Activated CD8-positive, alpha-beta T cell treated with anti-CD3 and anti-CD28 coated beads, Interleukin-2, amount 10 ng/mL, durations not matched to agents 7 days and 5 days (primary cell): ENCODE data around the gene TNPO2. TPM values are rescaled to one million over a fixed set of nuclear protein-coding genes. Genes with fewer than 3 reads are reported as not detected.

Experiments
- ATAC-seq: fragments of 150-1000 bp; cut with Tn5 transposase; one replicate; pipeline ENCODE4 v1.10.0; 2021; ENCODE audit warnings: moderate library complexity
- CTCF ChIA-PET: fragments of 350-600 bp; sonication (Branson Sonifier 250); formaldehyde crosslinking; loops from one replicate; lab custom pipeline; 2021; ENCODE audit warnings: antibody characterized with exemption; lab: Charles Lee
- POLR2A ChIA-PET: fragments of 350-600 bp; sonication (Branson Sonifier 250); formaldehyde crosslinking; loops from one replicate; lab custom pipeline; 2021; ENCODE audit warnings: antibody characterized with exemption; lab: Charles Lee
- DNase-seq: peaks from one replicate; pipeline ENCODE4 v3.0.0-alpha.2; 2020
- H3K27ac Mint-ChIP-seq: one replicate; pipeline ENCODE4 v1.8.0; 2021; ENCODE audit warnings: mild to moderate bottlenecking, mixed read lengths
- H3K27me3 Mint-ChIP-seq: one replicate; pipeline ENCODE4 v1.8.0; 2021; ENCODE audit warnings: low read depth, mixed read lengths
- H3K36me3 Mint-ChIP-seq: one replicate; pipeline ENCODE4 v1.8.0; 2021; ENCODE audit warnings: low read depth, mixed read lengths
- H3K4me1 Mint-ChIP-seq: one replicate; pipeline ENCODE4 v1.8.0; 2021; ENCODE audit warnings: low read depth, mixed read lengths
- H3K4me3 Mint-ChIP-seq: one replicate; pipeline ENCODE4 v1.8.0; 2021; ENCODE audit warnings: mild to moderate bottlenecking, mixed read lengths
- H3K9me3 Mint-ChIP-seq: one replicate; pipeline ENCODE4 v1.8.0; 2022; ENCODE audit warnings: mixed read lengths; ENCODE audit not compliant: insufficient read depth
- total RNA-seq, 2 experiments: library from RNA; stranded (reverse); gene quantifications; one replicate each; pipeline ENCODE4 v1.2.3, GENCODE V29; 2021

TNPO2 gene
- 10 to 100 TPM; 84.3 to 93.1 TPM for total RNA-seq

- ChIA-PET POLR2A (interaction anchor here (0.8 to 5.6 kb wide), 6 partner anchors 11 to 190 kb away, joined by 3 to 109 read pairs (median 4); partner anchors contain the start of genes DHPS, FBXW9, GET3 and TRIR), CTCF (interaction anchor here (0.7 to 9.2 kb wide), 12 partner anchors 10 to 926 kb away, joined by 3 to 85 read pairs (median 4); partner anchors contain the start of gene TRIR)
- Mint-ChIP-seq H3K4me3 (peak within 1 kb of the TSS; percentile 85), H3K27ac (peak within 1 kb of the TSS; percentile 86), H3K4me1 (peaks cover 25% of the 10 kb centered on the region), H3K36me3 (peaks cover 42% of the 10 kb centered on the region), H3K27me3 (no peaks in the 10 kb centered on the region), H3K9me3 (no peaks in the 10 kb centered on the region)
- ATAC-seq (peak; percentile 41), DNase-seq (peak; percentile 84)
Observed at GRCh38 chr19:12723641-12724426, at the start of gene TNPO2. TNPO2 (minus strand) TSS chr19:12723932; CDS start chr19:12720977, 2,955 bp downstream.

DNA sequence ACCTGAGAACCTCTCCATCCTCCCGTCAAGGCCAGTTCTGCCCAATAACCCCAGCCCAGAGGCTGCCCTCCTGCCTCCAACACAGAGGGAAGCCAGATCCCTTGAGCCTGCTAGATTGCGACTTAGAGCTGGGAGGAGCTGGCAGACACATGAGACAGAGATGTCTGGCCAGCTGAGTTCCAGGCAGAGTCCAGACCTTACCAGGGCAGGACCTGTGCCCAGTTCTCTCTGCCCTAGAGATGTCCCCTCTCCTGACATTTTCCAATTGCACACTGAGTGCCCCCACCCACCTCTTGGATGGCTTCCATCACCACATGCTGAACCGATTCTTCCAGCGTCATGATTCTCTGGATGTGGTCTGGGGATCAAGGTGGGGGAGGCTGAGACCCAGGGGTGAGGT lies 48.6 kb upstream of the TNPO2 start:
- ChIA-PET POLR2A (interaction anchor here (15.2 kb wide), 1 partner anchor 22 kb away, joined by 380 read pairs; the partner anchor contains the start of gene JUNB), CTCF (interaction anchor here (1.5 to 8.5 kb wide), 5 partner anchors 8 to 75 kb away, joined by 6 to 390 read pairs (median 9); partner anchors contain the start of gene JUNB)
- no peak for DNase-seq
- ATAC-seq: no peak
- no peaks in the 10 kb centered on the region for H3K9me3 Mint-ChIP-seq
- no peaks in the 10 kb centered on the region for H3K36me3 Mint-ChIP-seq
- no peak overlapping the region for H3K27ac Mint-ChIP-seq
- H3K4me3 Mint-ChIP-seq: no peak overlapping the region
- H3K27me3 Mint-ChIP-seq: no peaks in the 10 kb centered on the region
- H3K4me1 Mint-ChIP-seq: peaks cover 27% of the 10 kb centered on the region

- POLR2A ChIA-PET: interaction anchor here (15.2 kb wide), 1 partner anchor 23 kb away, joined by 380 read pairs; the partner anchor contains the start of gene JUNB
- DNase-seq (no peak), ATAC-seq (no peak)
- CTCF ChIA-PET: interaction anchor here (1.9 to 3.7 kb wide), 2 partner anchors 10 to 13 kb away, joined by 9 to 19 read pairs; no protein-coding TSS in a partner anchor
- no peaks in the 10 kb centered on the region for H3K27me3 Mint-ChIP-seq
- H3K4me1 Mint-ChIP-seq: peaks cover 24% of the 10 kb centered on the region
- no peak overlapping the region for H3K4me3 Mint-ChIP-seq
- H3K36me3 Mint-ChIP-seq: no peaks in the 10 kb centered on the region
- no peak overlapping the region for H3K27ac Mint-ChIP-seq
- H3K9me3 Mint-ChIP-seq: no peaks in the 10 kb centered on the region
Observed at GRCh38 chr19:12770922-12771321, 47.2 kb upstream of the TNPO2 start.

- no peaks in the 10 kb centered on the region for H3K9me3 Mint-ChIP-seq
- no peaks in the 10 kb centered on the region for H3K36me3 Mint-ChIP-seq
- POLR2A ChIA-PET: interaction anchor here (15.2 kb wide), 1 partner anchor 25 kb away, joined by 380 read pairs; the partner anchor contains the start of gene JUNB
- ATAC-seq (peak; percentile 70), DNase-seq (peak; percentile 65)
- peaks cover 24% of the 10 kb centered on the region for H3K4me1 Mint-ChIP-seq
- CTCF ChIA-PET: interaction anchor here (0.7 to 14.4 kb wide), 4 partner anchors 9 to 36 kb away, joined by 3 to 383 read pairs (median 12); partner anchors contain the start of gene JUNB
- H3K27ac Mint-ChIP-seq: no peak overlapping the region
- no peak overlapping the region for H3K4me3 Mint-ChIP-seq
- H3K27me3 Mint-ChIP-seq: no peaks in the 10 kb centered on the region
Observed at GRCh38 chr19:12769689-12770088, 46.0 kb upstream of the TNPO2 start.

- no peak for ATAC-seq
- H3K27ac Mint-ChIP-seq: no peak overlapping the region
- POLR2A ChIA-PET: interaction anchor here (1.1 to 1.3 kb wide), 2 partner anchors 28 to 30 kb away, joined by 3 read pairs; partner anchors contain the start of gene GET3
- H3K9me3 Mint-ChIP-seq: no peaks in the 10 kb centered on the region
- H3K36me3 Mint-ChIP-seq: peaks cover 2% of the 10 kb centered on the region
- DNase-seq: no peak
- H3K4me3 Mint-ChIP-seq: no peak overlapping the region
- peaks cover 18% of the 10 kb centered on the region for H3K4me1 Mint-ChIP-seq
- H3K27me3 Mint-ChIP-seq: no peaks in the 10 kb centered on the region
- CTCF ChIA-PET: interaction anchor here (0.8 to 15.9 kb wide), 5 partner anchors 10 to 84 kb away, joined by 4 to 383 read pairs (median 65); partner anchors contain the start of genes GET3, JUNB and TRIR
Observed at GRCh38 chr19:12767666-12768065, 43.9 kb upstream of the TNPO2 start.

- ChIA-PET POLR2A (interaction anchor here (1.1 to 1.3 kb wide), 2 partner anchors 29 to 30 kb away, joined by 3 read pairs; partner anchors contain the start of gene GET3), CTCF (interaction anchor here (0.8 to 15.9 kb wide), 6 partner anchors 10 to 84 kb away, joined by 4 to 383 read pairs (median 38); partner anchors contain the start of genes GET3, JUNB and TRIR)
- Mint-ChIP-seq H3K9me3 (no peaks in the 10 kb centered on the region), H3K27ac (no peak overlapping the region), H3K4me1 (peaks cover 15% of the 10 kb centered on the region), H3K36me3 (peaks cover 2% of the 10 kb centered on the region), H3K4me3 (no peak overlapping the region), H3K27me3 (no peaks in the 10 kb centered on the region)
- ATAC-seq (no peak), DNase-seq (no peak)
Observed at GRCh38 chr19:12767150-12767549, 43.4 kb upstream of the TNPO2 start.

DNA sequence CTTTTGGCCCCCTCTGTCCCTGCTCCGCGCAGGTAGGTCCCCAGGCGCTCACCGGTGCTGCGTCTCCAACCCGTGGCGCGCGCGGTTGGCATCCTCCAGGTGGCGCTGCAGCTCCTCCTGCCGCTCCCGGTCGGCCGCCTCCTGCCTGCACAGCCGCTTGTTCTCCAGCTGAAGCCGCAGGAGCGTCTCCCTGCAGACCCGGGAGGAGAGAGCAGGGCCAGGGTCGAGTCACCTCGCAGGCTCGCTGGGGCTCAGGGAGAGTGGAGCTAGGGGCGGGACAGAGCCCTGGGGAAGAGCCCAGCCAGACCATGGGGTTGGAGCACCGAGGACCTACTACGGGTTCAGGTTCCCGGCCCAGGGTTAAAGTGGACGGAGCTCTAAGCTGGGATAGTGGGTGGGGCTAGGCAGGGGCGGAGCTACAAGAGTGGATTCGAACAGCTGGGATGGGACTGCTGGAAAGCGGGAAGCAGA lies 42.4 kb upstream of the TNPO2 start:
- H3K4me3 Mint-ChIP-seq: no peak overlapping the region
- peaks cover 2% of the 10 kb centered on the region for H3K36me3 Mint-ChIP-seq
- ChIA-PET POLR2A (interaction anchor here (1.1 kb wide), 1 partner anchor 32 kb away, joined by 3 read pairs; no protein-coding TSS in a partner anchor), CTCF (interaction anchor here (0.7 to 15.9 kb wide), 13 partner anchors 8 to 81 kb away, joined by 3 to 383 read pairs (median 7); partner anchors contain the start of genes GET3, JUNB, THSD8 and TRIR)
- ATAC-seq (peak; percentile 83), DNase-seq (peak; percentile 78)
- H3K27me3 Mint-ChIP-seq: no peaks in the 10 kb centered on the region
- no peak overlapping the region for H3K27ac Mint-ChIP-seq
- H3K9me3 Mint-ChIP-seq: no peaks in the 10 kb centered on the region
- peaks cover 12% of the 10 kb centered on the region for H3K4me1 Mint-ChIP-seq

DNA sequence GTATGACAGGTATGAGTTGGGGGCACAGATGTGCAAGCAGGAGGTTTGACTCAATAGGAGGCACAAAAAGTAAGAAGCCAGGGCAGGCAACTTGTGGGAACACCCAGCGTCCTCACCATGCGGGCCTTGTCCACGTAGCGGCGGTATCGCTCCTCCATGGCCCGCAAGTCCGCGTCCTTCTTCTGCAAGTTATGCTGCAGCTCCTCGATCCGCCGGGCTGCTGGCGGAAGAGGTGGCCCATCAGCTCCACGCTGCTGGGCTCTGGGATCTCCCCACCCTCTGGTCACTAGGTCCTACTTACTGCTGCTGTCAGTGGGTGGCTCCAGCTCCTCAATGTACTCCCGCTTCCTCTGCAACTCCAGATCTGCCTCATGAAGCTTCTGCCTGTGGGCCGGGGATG lies 41.0 kb upstream of the TNPO2 start:
- H3K4me1 Mint-ChIP-seq: peaks cover 9% of the 10 kb centered on the region
- no peak overlapping the region for H3K27ac Mint-ChIP-seq
- no peak overlapping the region for H3K4me3 Mint-ChIP-seq
- peaks cover 2% of the 10 kb centered on the region for H3K36me3 Mint-ChIP-seq
- H3K27me3 Mint-ChIP-seq: no peaks in the 10 kb centered on the region
- CTCF ChIA-PET: interaction anchor here (1.4 to 15.9 kb wide), 4 partner anchors 8 to 83 kb away, joined by 6 to 383 read pairs (median 134); partner anchors contain the start of genes GET3, JUNB and TRIR
- no peaks in the 10 kb centered on the region for H3K9me3 Mint-ChIP-seq
- POLR2A ChIA-PET: interaction anchor here (0.7 to 1.6 kb wide), 4 partner anchors 27 to 117 kb away, joined by 3 to 5 read pairs (median 4); partner anchors contain the start of gene JUNB
- no peak for DNase-seq
- ATAC-seq: no peak

- H3K4me3 Mint-ChIP-seq: no peak overlapping the region
- no peaks in the 10 kb centered on the region for H3K9me3 Mint-ChIP-seq
- H3K4me1 Mint-ChIP-seq: peaks cover 7% of the 10 kb centered on the region
- DNase-seq (no peak), ATAC-seq (no peak)
- H3K27me3 Mint-ChIP-seq: peaks cover 2% of the 10 kb centered on the region
- H3K27ac Mint-ChIP-seq: no peak overlapping the region
- ChIA-PET POLR2A (interaction anchor here (0.8 to 1.1 kb wide), 2 partner anchors 29 to 33 kb away, joined by 3 read pairs; partner anchors contain the start of gene JUNB), CTCF (interaction anchor here (2.0 to 15.9 kb wide), 4 partner anchors 15 to 84 kb away, joined by 7 to 383 read pairs (median 134); partner anchors contain the start of genes GET3, JUNB and TRIR)
- H3K36me3 Mint-ChIP-seq: peaks cover 2% of the 10 kb centered on the region
Observed at GRCh38 chr19:12763100-12763499, 39.4 kb upstream of the TNPO2 start.

GRCh38 chr19:12759686-12760085 lies 36.0 kb upstream of the TNPO2 start:
- peaks cover 2% of the 10 kb centered on the region for H3K36me3 Mint-ChIP-seq
- peaks cover 5% of the 10 kb centered on the region for H3K27me3 Mint-ChIP-seq
- POLR2A ChIA-PET: interaction anchor here (0.6 to 1.3 kb wide), 3 partner anchors 26 to 36 kb away, joined by 4 to 7 read pairs (median 4); no protein-coding TSS in a partner anchor
- DNase-seq (no peak), ATAC-seq (no peak)
- CTCF ChIA-PET: interaction anchor here (0.7 to 15.9 kb wide), 23 partner anchors 8 to 206 kb away, joined by 3 to 383 read pairs (median 5); partner anchors contain the start of genes BEST2, GET3, JUNB and PRDX2
- H3K4me3 Mint-ChIP-seq: no peak overlapping the region
- no peaks in the 10 kb centered on the region for H3K9me3 Mint-ChIP-seq
- H3K27ac Mint-ChIP-seq: no peak overlapping the region
- peaks cover 11% of the 10 kb centered on the region for H3K4me1 Mint-ChIP-seq
